ENCODE measurements around the gene STON2.

STON2 gene

GRCh38 chr14:81331229-81332021 lies 68.7 kb downstream of the STON2 start:
- DNase-seq (ENCODE audit: low read depth), result no peak

GRCh38 chr14:81330619-81331122 lies 69.5 kb downstream of the STON2 start:
- DNase-seq (ENCODE audit: low read depth), result no peak

- no peak for DNase-seq (ENCODE audit: low read depth)
Measured at GRCh38 chr14:81329640-81330381, 70.3 kb downstream of the STON2 start.

- no peak for DNase-seq (ENCODE audit: low read depth)
Measured at GRCh38 chr14:81326451-81326850, 73.7 kb downstream of the STON2 start.

GRCh38 chr14:81324011-81324410 lies 76.1 kb downstream of the STON2 start:
- DNase-seq (ENCODE audit: low read depth), result no peak

GRCh38 chr14:81323093-81323492 lies 77.0 kb downstream of the STON2 start:
- DNase-seq (ENCODE audit: low read depth), result no peak

- DNase-seq (ENCODE audit: low read depth), result no peak
Measured at GRCh38 chr14:81319946-81320345, 80.2 kb downstream of the STON2 start.

- no peak for DNase-seq (ENCODE audit: low read depth)
Measured at GRCh38 chr14:81319314-81319713, 80.8 kb downstream of the STON2 start.

GRCh38 chr14:81315341-81315740 lies 84.8 kb downstream of the STON2 start:
- DNase-seq (ENCODE audit: low read depth), result no peak

- no peak for DNase-seq (ENCODE audit: low read depth)
Measured at GRCh38 chr14:81314443-81315175, 85.5 kb downstream of the STON2 start.

GRCh38 chr14:81313775-81314429 lies 86.2 kb downstream of the STON2 start:
- no peak for DNase-seq (ENCODE audit: low read depth)

GRCh38 chr14:81313200-81313599 lies 86.9 kb downstream of the STON2 start:
- DNase-seq (ENCODE audit: low read depth), result no peak

GRCh38 chr14:81312289-81312876 lies 87.7 kb downstream of the STON2 start:
- no peak for DNase-seq (ENCODE audit: low read depth)

GRCh38 chr14:81311778-81312177 lies 88.3 kb downstream of the STON2 start:
- DNase-seq (ENCODE audit: low read depth), result no peak

GRCh38 chr14:81311141-81311540 lies 89.0 kb downstream of the STON2 start:
- no peak for DNase-seq (ENCODE audit: low read depth)

- no peak for DNase-seq (ENCODE audit: low read depth)
Measured at GRCh38 chr14:81310606-81311005, 89.5 kb downstream of the STON2 start.

GRCh38 chr14:81309511-81309910 lies 90.6 kb downstream of the STON2 start:
- no peak for DNase-seq (ENCODE audit: low read depth)

GRCh38 chr14:81305743-81306142 lies 94.4 kb downstream of the STON2 start:
- DNase-seq (ENCODE audit: low read depth), result no peak

GRCh38 chr14:81305065-81305464 lies 95.1 kb downstream of the STON2 start:
- DNase-seq (ENCODE audit: low read depth), result no peak

- no peak for DNase-seq (ENCODE audit: low read depth)
Measured at GRCh38 chr14:81303258-81303935, 96.7 kb downstream of the STON2 start.

GRCh38 chr14:81302638-81303037 lies 97.5 kb downstream of the STON2 start:
- DNase-seq (ENCODE audit: low read depth), result no peak

Data from stimulated activated CD8-positive, alpha-beta memory T cell treated with anti-CD3 and anti-CD28 coated beads, Interleukin-12 subunit alpha, Interleukin-12 subunit beta, amount 100 ng/mL, for 1 hour (primary cell).